Hepatocyte (in vitro differentiated cells): ENCODE results near the gene KMT5B. TPM values are rescaled to one million over a fixed set of nuclear protein-coding genes. Genes with fewer than 3 reads are reported as not detected.

Source experiments
- DNase-seq: peaks from one replicate; pipeline ENCODE4 v3.0.0-alpha.2; 2016; ENCODE audit warnings: low spot score
- H2AFZ ChIP-seq: fragments of 200-600 bp; sonication (generic); 2 replicates; pipeline ENCODE4 v1.6.0; 2016; ENCODE audit warnings: antibody characterized with exemption, mild to moderate bottlenecking
- H3K27ac ChIP-seq: fragments of 200-600 bp; sonication (generic); 2 replicates; pipeline ENCODE4 v1.5.1; 2016; ENCODE audit warnings: mild to moderate bottlenecking
- H3K27me3 ChIP-seq: fragments of 200-600 bp; sonication (generic); 2 replicates; pipeline ENCODE4 v1.6.1; 2016
- H3K36me3 ChIP-seq: fragments of 200-600 bp; sonication (generic); replicated peaks from 2 replicates; pipeline ENCODE4 v1.5.1; 2016; ENCODE audit warnings: low read depth; ENCODE audit not compliant: insufficient read depth
- H3K4me1 ChIP-seq: fragments of 200-600 bp; sonication (generic); 2 replicates; pipeline ENCODE4 v1.5.1; 2016; ENCODE audit warnings: mild to moderate bottlenecking, moderate library complexity; ENCODE audit not compliant: insufficient read depth
- H3K4me2 ChIP-seq: fragments of 200-600 bp; sonication (generic); 2 replicates; pipeline ENCODE4 v1.6.0; 2016
- H3K4me3 ChIP-seq: fragments of 200-600 bp; sonication (generic); 2 replicates; pipeline ENCODE4 v1.5.1; 2016; ENCODE audit warnings: mild to moderate bottlenecking
- H3K79me2 ChIP-seq: fragments of 200-600 bp; sonication (generic); 2 replicates; pipeline ENCODE4 v1.6.0; 2017; ENCODE audit warnings: mild to moderate bottlenecking
- H3K9me2 ChIP-seq: fragments of 200-600 bp; sonication (generic); replicated peaks from 2 replicates; pipeline ENCODE4 v1.6.0; 2017; ENCODE audit warnings: mild to moderate bottlenecking; ENCODE audit not compliant: insufficient read depth
- H3K9me3 ChIP-seq: fragments of 200-600 bp; sonication (generic); 2 replicates; pipeline ENCODE4 v1.5.1; 2016; ENCODE audit warnings: low read depth, mild to moderate bottlenecking
- H4K20me1 ChIP-seq: fragments of 200-600 bp; sonication (generic); 2 replicates; pipeline ENCODE4 v1.6.0; 2016; ENCODE audit warnings: mild to moderate bottlenecking; ENCODE audit not compliant: insufficient read depth, poor library complexity, severe bottlenecking
- CTCF ChIP-seq: fragments of 200-600 bp; sonication (generic); IDR thresholded peaks from 2 replicates; pipeline ENCODE4 v1.5.1; 2016; ENCODE audit warnings: antibody characterized with exemption, mild to moderate bottlenecking; ENCODE audit not compliant: poor library complexity
- EZH2 ChIP-seq: fragments of 200-600 bp; sonication (generic); IDR thresholded peaks from 2 replicates; pipeline ENCODE4 v1.6.1; 2016; ENCODE audit warnings: antibody characterized with exemption, mild to moderate bottlenecking, borderline replicate concordance
- EZH2phosphoT487 ChIP-seq: fragments of 200-600 bp; sonication (generic); IDR thresholded peaks from one replicate; pipeline ENCODE4 v1.6.1; 2018; ENCODE audit warnings: antibody characterized with exemption, mild to moderate bottlenecking, low read depth, moderate library complexity; ENCODE audit not compliant: unreplicated experiment, severe bottlenecking
- WGBS: methylation state at CpG from one replicate; pipeline ENCODE4 v1.1.6; 2016; ENCODE audit warnings: low lambda C conversion rate; ENCODE audit errors: missing lambda C conversion rate; 5-methylcytosine and 5-hydroxymethylcytosine counted together
- polyA plus RNA-seq: library from polyadenylated mRNA; unstranded; fragments of >200 nt; fragmentation: Nextera tagmentation; extraction: Ambion mirVana; gene quantifications from 2 replicates; pipeline ENCODE4 v1.2.1, GENCODE V29; 2016
- total RNA-seq: library from RNA; depleted of rRNA; stranded (reverse); fragments of >200 nt; gene quantifications from 2 replicates; pipeline ENCODE4 v1.2.3, GENCODE V29; 2014

The KMT5B gene
- total and polyA plus RNA-seq, 2 experiments from 2014 or later: 29.9 to 36.0 TPM

GRCh38 chr11:68168694-68169093 lies 44.4 kb downstream of the KMT5B start:
- Histone ChIP-seq H4K20me1 (no peaks in the 10 kb centered on the region), H3K79me2 (no peaks in the 10 kb centered on the region), H3K4me3 (no peak overlapping the region), H3K9me3 (no peaks in the 10 kb centered on the region), H3K4me2 (no peak overlapping the region), H2AFZ (no peak overlapping the region), H3K27me3 (no peaks in the 10 kb centered on the region), H3K4me1 (no peaks in the 10 kb centered on the region), H3K9me2 (no peaks in the 10 kb centered on the region), H3K36me3 (no peaks in the 10 kb centered on the region), H3K27ac (no peak overlapping the region)
- DNase-seq: no peak
- TF ChIP-seq EZH2phosphoT487: no peak
- TF ChIP-seq CTCF: no peak
- no peak for TF ChIP-seq EZH2
- WGBS: 99% methylated on average over 5 of the region's 5 CpGs

- Histone ChIP-seq H4K20me1 (no peaks in the 10 kb centered on the region), H3K79me2 (peaks cover 4% of the 10 kb centered on the region), H3K27ac (no peak overlapping the region), H3K9me3 (no peaks in the 10 kb centered on the region), H3K27me3 (no peaks in the 10 kb centered on the region), H3K4me2 (no peak overlapping the region), H3K9me2 (no peaks in the 10 kb centered on the region), H3K4me3 (no peak overlapping the region), H3K4me1 (no peaks in the 10 kb centered on the region), H3K36me3 (no peaks in the 10 kb centered on the region), H2AFZ (no peak overlapping the region)
- 96% methylated on average over 6 of the region's 6 CpGs for WGBS
- DNase-seq: no peak
- no peak for TF ChIP-seq EZH2
- TF ChIP-seq CTCF: no peak
- no peak for TF ChIP-seq EZH2phosphoT487
Observed at GRCh38 chr11:68167474-68167873, 45.6 kb downstream of the KMT5B start.

GRCh38 chr11:68166969-68167368 lies 46.1 kb downstream of the KMT5B start:
- WGBS: 55% methylated on average over 4 of the region's 4 CpGs
- H3K4me1 ChIP-seq: no peaks in the 10 kb centered on the region
- H3K36me3 ChIP-seq: no peaks in the 10 kb centered on the region
- no peak for DNase-seq
- no peak overlapping the region for H3K4me3 ChIP-seq
- no peak overlapping the region for H3K4me2 ChIP-seq
- no peaks in the 10 kb centered on the region for H3K27me3 ChIP-seq
- TF ChIP-seq EZH2phosphoT487 (no peak), CTCF (no peak), EZH2 (no peak)
- H3K27ac ChIP-seq: no peak overlapping the region
- H4K20me1 ChIP-seq: no peaks in the 10 kb centered on the region
- no peaks in the 10 kb centered on the region for H3K9me3 ChIP-seq
- H3K79me2 ChIP-seq: peaks cover 4% of the 10 kb centered on the region
- H2AFZ ChIP-seq: no peak overlapping the region
- H3K9me2 ChIP-seq: no peaks in the 10 kb centered on the region

- H3K36me3 ChIP-seq: no peaks in the 10 kb centered on the region
- no peaks in the 10 kb centered on the region for H3K9me3 ChIP-seq
- no peaks in the 10 kb centered on the region for H3K27me3 ChIP-seq
- H4K20me1 ChIP-seq: no peaks in the 10 kb centered on the region
- H3K27ac ChIP-seq: no peak overlapping the region
- H3K79me2 ChIP-seq: peaks cover 4% of the 10 kb centered on the region
- no peak for DNase-seq
- no peak overlapping the region for H3K4me2 ChIP-seq
- no peaks in the 10 kb centered on the region for H3K4me1 ChIP-seq
- WGBS: 80% methylated on average over 4 of the region's 4 CpGs
- no peak for TF ChIP-seq EZH2phosphoT487
- no peak for TF ChIP-seq EZH2
- no peak for TF ChIP-seq CTCF
- no peak overlapping the region for H3K4me3 ChIP-seq
- H3K9me2 ChIP-seq: no peaks in the 10 kb centered on the region
- H2AFZ ChIP-seq: no peak overlapping the region
Observed at GRCh38 chr11:68165601-68166000, 47.5 kb downstream of the KMT5B start.
